GM23338 (cell line): Measurements from ENCODE around the gene SLX4IP. TPM values are rescaled to one million over a fixed set of nuclear protein-coding genes. Genes with fewer than 3 reads are reported as not detected.
A peak's percentile ranks its signal among the peaks of the same experiment; 100 is the strongest.

Experiments
- ATAC-seq: fragments of 200-7000 bp; cut with Tn5 transposase; 3 replicates; pipeline ENCODE4 v1.9.1; 2020
- DNase-seq: peaks from one replicate; pipeline ENCODE4 v3.0.0-alpha.2; 2015; ENCODE audit warnings: low spot score
- H2AFZ ChIP-seq: fragments of 200-600 bp; sonication (generic); 2 replicates; pipeline ENCODE4 v1.8.0; 2016; ENCODE audit warnings: antibody characterized with exemption, mild to moderate bottlenecking, moderate library complexity
- H3F3A ChIP-seq: fragments of 200-600 bp; sonication (generic); replicated peaks from 2 replicates; pipeline ENCODE4 v1.8.0; 2017; ENCODE audit warnings: antibody characterized with exemption, mixed run types, low read depth
- H3K27ac ChIP-seq: fragments of 200-600 bp; sonication (generic); 2 replicates; pipeline ENCODE4 v1.6.1; 2016; ENCODE audit warnings: low read depth
- H3K27me3 ChIP-seq: fragments of 200-600 bp; sonication (generic); 2 replicates; pipeline ENCODE4 v1.8.0; 2016; ENCODE audit warnings: mild to moderate bottlenecking, mixed run types, moderate library complexity; ENCODE audit not compliant: insufficient read depth
- H3K36me3 ChIP-seq: fragments of 200-600 bp; sonication (generic); 2 replicates; pipeline ENCODE4 v1.8.0; 2016; ENCODE audit warnings: mild to moderate bottlenecking; ENCODE audit not compliant: insufficient read depth
- H3K4me1 ChIP-seq: fragments of 200-600 bp; sonication (generic); 2 replicates; pipeline ENCODE4 v1.8.0; 2016; ENCODE audit warnings: mild to moderate bottlenecking, moderate library complexity; ENCODE audit not compliant: insufficient read depth
- H3K4me2 ChIP-seq: fragments of 200-600 bp; sonication (generic); 2 replicates; pipeline ENCODE4 v1.7.1; 2017; ENCODE audit warnings: mixed run types
- H3K4me3 ChIP-seq: fragments of 200-600 bp; sonication (generic); 2 replicates; pipeline ENCODE4 v1.6.1; 2016; ENCODE audit warnings: mixed run types
- H3K79me2 ChIP-seq: fragments of 200-600 bp; sonication (generic); replicated peaks from 2 replicates; pipeline ENCODE4 v1.8.0; 2017; ENCODE audit warnings: mild to moderate bottlenecking; ENCODE audit not compliant: insufficient read depth
- H3K9me2 ChIP-seq: fragments of 200-600 bp; sonication (generic); 2 replicates; pipeline ENCODE4 v1.8.0; 2017; ENCODE audit not compliant: insufficient read depth
- H4K20me1 ChIP-seq: fragments of 200-600 bp; sonication (generic); replicated peaks from 2 replicates; pipeline ENCODE4 v1.8.0; 2017; ENCODE audit warnings: mild to moderate bottlenecking; ENCODE audit not compliant: insufficient read depth
- H3K27ac Mint-ChIP-seq: 2 replicates; pipeline ENCODE4 v1.8.0; 2020; ENCODE audit warnings: inconsistent platforms, mild to moderate bottlenecking, moderate library complexity, mixed read lengths
- H3K27me3 Mint-ChIP-seq: 3 replicates; pipeline ENCODE4 v1.8.0; 2022; ENCODE audit warnings: low read depth, mild to moderate bottlenecking, moderate library complexity, mixed read lengths, inconsistent platforms; ENCODE audit not compliant: insufficient read depth, poor library complexity
- H3K36me3 Mint-ChIP-seq: 3 replicates; pipeline ENCODE4 v1.8.0; 2021; ENCODE audit warnings: low read depth, mild to moderate bottlenecking, inconsistent platforms, moderate library complexity, mixed read lengths
- H3K4me1 Mint-ChIP-seq: 3 replicates; pipeline ENCODE4 v1.8.0; 2020; ENCODE audit warnings: mild to moderate bottlenecking, inconsistent platforms, mixed read lengths
- H3K4me3 Mint-ChIP-seq: 3 replicates; pipeline ENCODE4 v1.8.0; 2021; ENCODE audit warnings: moderate library complexity, mild to moderate bottlenecking, inconsistent platforms, mixed read lengths
- H3K9me3 Mint-ChIP-seq: 3 replicates; pipeline ENCODE4 v1.8.0; 2020; ENCODE audit warnings: moderate library complexity, mild to moderate bottlenecking, inconsistent platforms, mixed read lengths
- CREB1 ChIP-seq: fragments of 250-450 bp; sonication (Bioruptor Pico); IDR thresholded peaks from 2 replicates; pipeline ENCODE4 v1.5.0; 2020; ENCODE audit warnings: low read depth, mild to moderate bottlenecking, moderate library complexity
- EZH2 ChIP-seq: fragments of 200-600 bp; sonication (generic); IDR thresholded peaks from one replicate; pipeline ENCODE4 v1.8.0; 2017; ENCODE audit warnings: antibody characterized with exemption, mild to moderate bottlenecking, low read depth; ENCODE audit not compliant: unreplicated experiment
- EZH2phosphoT487 ChIP-seq: fragments of 200-600 bp; sonication (generic); IDR thresholded peaks from one replicate; pipeline ENCODE4 v1.8.1; 2018; ENCODE audit warnings: antibody characterized with exemption; ENCODE audit not compliant: unreplicated experiment
- JUNB ChIP-seq: IDR thresholded peaks from one replicate; pipeline ENCODE4 v1.6.1; 2016; ENCODE audit warnings: antibody characterized with exemption; ENCODE audit not compliant: unreplicated experiment
- NANOG ChIP-seq: IDR thresholded peaks from 2 replicates; pipeline ENCODE4 v1.6.1; 2016; ENCODE audit warnings: antibody characterized with exemption, borderline replicate concordance
- POLR2AphosphoS5 ChIP-seq: IDR thresholded peaks from 2 replicates; pipeline ENCODE4 v1.6.1; 2016; ENCODE audit warnings: antibody characterized with exemption, low read depth
- STAT1 ChIP-seq: IDR thresholded peaks from one replicate; pipeline ENCODE4 v1.6.1; 2016; ENCODE audit warnings: antibody characterized with exemption; ENCODE audit not compliant: unreplicated experiment
- ZNF114 ChIP-seq: fragments of 250-450 bp; sonication (Bioruptor Pico); IDR thresholded peaks from 2 replicates; pipeline ENCODE4 v1.5.0; 2020; ENCODE audit warnings: mild to moderate bottlenecking, moderate library complexity
- ZNF331 ChIP-seq: fragments of 250-450 bp; sonication (Bioruptor Pico); IDR thresholded peaks from 2 replicates; pipeline ENCODE4 v1.5.0; 2020; ENCODE audit warnings: low read depth, mild to moderate bottlenecking, moderate library complexity
- polyA plus RNA-seq: library from polyadenylated mRNA; unstranded; fragments of >200 nt; fragmentation: Nextera tagmentation; extraction: Ambion mirVana; gene quantifications from 2 replicates; pipeline ENCODE4 v1.2.1, GENCODE V29; 2016
- total RNA-seq: library from RNA; depleted of rRNA; stranded (reverse); fragments of >200 nt; shearing (Covaris generic); gene quantifications from 2 replicates; pipeline ENCODE4 v1.2.3, GENCODE V29; 2014
- TF ChIP-seq, protein P1 (sequence below): IDR thresholded peaks from 2 replicates; pipeline ENCODE4 v1.6.1; 2016; ENCODE audit warnings: antibody characterized with exemption
- TF ChIP-seq, protein P2 (sequence below): IDR thresholded peaks from one replicate; pipeline ENCODE4 v1.6.1; 2018; ENCODE audit warnings: antibody characterized with exemption; ENCODE audit not compliant: unreplicated experiment
- TF ChIP-seq, protein P3 (sequence below): fragments of 250-450 bp; sonication (Bioruptor Pico); IDR thresholded peaks from 2 replicates; pipeline ENCODE4 v1.5.0; 2020; ENCODE audit warnings: mild to moderate bottlenecking, moderate library complexity
- TF ChIP-seq, protein P4 (sequence below), 2 experiments: fragments of 200-600 bp in 1 of 2; sonication (generic) in 1 of 2; conservative IDR thresholded peaks; 2 replicates each; pipeline versions ENCODE4 v1.5.1 to v1.6.1; 2016 to 2017; ENCODE audit warnings: antibody characterized with exemption in 2 of 2, low read depth in 2 of 2, mild to moderate bottlenecking in 2 of 2, moderate library complexity in 1 of 2

The SLX4IP gene
- total and polyA plus RNA-seq, 2 experiments from 2014 or later, result 9.1 to 9.8 TPM

GRCh38 chr20:10662661-10663458 lies 227.8 kb downstream of the SLX4IP start:
- no peak for ATAC-seq
- no peak overlapping the region for H3K4me3 ChIP-seq
- H3K27ac ChIP-seq, result 0 out of 2 replicates have a peak overlapping the region, but pooled peaks have one; percentile 2
- DNase-seq, result no peak
- Mint-ChIP-seq H3K36me3 (peaks cover 84% of the 10 kb centered on the region), H3K27ac (0 out of 2 replicates have a peak overlapping the region, but pooled peaks have one; percentile 97), H3K4me1 (peaks cover 87% of the 10 kb centered on the region), H3K9me3 (no peaks in the 10 kb centered on the region), H3K27me3 (peaks cover 9% of the 10 kb centered on the region), H3K4me3 (peak overlapping the region; percentile 24; the same call in 1 of the 3 replicates)
- no peaks in the 10 kb centered on the region for H3K9me2 ChIP-seq
- peak overlapping the region; percentile 56; the same call in 1 of the 2 replicates for H3K4me2 ChIP-seq
- peaks cover 85% of the 10 kb centered on the region for H3K79me2 ChIP-seq
- 0 out of 2 replicates have a peak, but pooled peaks cover 3% of the 10 kb centered on the region for H4K20me1 ChIP-seq
- no peaks in the 10 kb centered on the region for H3K27me3 ChIP-seq
- peaks cover 65% of the 10 kb centered on the region for H3K4me1 ChIP-seq
- TF ChIP-seq POLR2AphosphoS5, result no peak
- TF ChIP-seq JUNB, result no peak
- TF ChIP-seq ZNF114 (CRISPR knock-in tag), result no peak
- TF ChIP-seq ZNF331 (CRISPR knock-in tag), result no peak
- TF ChIP-seq, protein P1, sequence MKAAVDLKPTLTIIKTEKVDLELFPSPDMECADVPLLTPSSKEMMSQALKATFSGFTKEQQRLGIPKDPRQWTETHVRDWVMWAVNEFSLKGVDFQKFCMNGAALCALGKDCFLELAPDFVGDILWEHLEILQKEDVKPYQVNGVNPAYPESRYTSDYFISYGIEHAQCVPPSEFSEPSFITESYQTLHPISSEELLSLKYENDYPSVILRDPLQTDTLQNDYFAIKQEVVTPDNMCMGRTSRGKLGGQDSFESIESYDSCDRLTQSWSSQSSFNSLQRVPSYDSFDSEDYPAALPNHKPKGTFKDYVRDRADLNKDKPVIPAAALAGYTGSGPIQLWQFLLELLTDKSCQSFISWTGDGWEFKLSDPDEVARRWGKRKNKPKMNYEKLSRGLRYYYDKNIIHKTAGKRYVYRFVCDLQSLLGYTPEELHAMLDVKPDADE, result no peak
- TF ChIP-seq, protein P2, sequence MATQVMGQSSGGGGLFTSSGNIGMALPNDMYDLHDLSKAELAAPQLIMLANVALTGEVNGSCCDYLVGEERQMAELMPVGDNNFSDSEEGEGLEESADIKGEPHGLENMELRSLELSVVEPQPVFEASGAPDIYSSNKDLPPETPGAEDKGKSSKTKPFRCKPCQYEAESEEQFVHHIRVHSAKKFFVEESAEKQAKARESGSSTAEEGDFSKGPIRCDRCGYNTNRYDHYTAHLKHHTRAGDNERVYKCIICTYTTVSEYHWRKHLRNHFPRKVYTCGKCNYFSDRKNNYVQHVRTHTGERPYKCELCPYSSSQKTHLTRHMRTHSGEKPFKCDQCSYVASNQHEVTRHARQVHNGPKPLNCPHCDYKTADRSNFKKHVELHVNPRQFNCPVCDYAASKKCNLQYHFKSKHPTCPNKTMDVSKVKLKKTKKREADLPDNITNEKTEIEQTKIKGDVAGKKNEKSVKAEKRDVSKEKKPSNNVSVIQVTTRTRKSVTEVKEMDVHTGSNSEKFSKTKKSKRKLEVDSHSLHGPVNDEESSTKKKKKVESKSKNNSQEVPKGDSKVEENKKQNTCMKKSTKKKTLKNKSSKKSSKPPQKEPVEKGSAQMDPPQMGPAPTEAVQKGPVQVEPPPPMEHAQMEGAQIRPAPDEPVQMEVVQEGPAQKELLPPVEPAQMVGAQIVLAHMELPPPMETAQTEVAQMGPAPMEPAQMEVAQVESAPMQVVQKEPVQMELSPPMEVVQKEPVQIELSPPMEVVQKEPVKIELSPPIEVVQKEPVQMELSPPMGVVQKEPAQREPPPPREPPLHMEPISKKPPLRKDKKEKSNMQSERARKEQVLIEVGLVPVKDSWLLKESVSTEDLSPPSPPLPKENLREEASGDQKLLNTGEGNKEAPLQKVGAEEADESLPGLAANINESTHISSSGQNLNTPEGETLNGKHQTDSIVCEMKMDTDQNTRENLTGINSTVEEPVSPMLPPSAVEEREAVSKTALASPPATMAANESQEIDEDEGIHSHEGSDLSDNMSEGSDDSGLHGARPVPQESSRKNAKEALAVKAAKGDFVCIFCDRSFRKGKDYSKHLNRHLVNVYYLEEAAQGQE, result no peak
- TF ChIP-seq STAT1, result no peak
- TF ChIP-seq EZH2phosphoT487, result no peak
- TF ChIP-seq, protein P3, sequence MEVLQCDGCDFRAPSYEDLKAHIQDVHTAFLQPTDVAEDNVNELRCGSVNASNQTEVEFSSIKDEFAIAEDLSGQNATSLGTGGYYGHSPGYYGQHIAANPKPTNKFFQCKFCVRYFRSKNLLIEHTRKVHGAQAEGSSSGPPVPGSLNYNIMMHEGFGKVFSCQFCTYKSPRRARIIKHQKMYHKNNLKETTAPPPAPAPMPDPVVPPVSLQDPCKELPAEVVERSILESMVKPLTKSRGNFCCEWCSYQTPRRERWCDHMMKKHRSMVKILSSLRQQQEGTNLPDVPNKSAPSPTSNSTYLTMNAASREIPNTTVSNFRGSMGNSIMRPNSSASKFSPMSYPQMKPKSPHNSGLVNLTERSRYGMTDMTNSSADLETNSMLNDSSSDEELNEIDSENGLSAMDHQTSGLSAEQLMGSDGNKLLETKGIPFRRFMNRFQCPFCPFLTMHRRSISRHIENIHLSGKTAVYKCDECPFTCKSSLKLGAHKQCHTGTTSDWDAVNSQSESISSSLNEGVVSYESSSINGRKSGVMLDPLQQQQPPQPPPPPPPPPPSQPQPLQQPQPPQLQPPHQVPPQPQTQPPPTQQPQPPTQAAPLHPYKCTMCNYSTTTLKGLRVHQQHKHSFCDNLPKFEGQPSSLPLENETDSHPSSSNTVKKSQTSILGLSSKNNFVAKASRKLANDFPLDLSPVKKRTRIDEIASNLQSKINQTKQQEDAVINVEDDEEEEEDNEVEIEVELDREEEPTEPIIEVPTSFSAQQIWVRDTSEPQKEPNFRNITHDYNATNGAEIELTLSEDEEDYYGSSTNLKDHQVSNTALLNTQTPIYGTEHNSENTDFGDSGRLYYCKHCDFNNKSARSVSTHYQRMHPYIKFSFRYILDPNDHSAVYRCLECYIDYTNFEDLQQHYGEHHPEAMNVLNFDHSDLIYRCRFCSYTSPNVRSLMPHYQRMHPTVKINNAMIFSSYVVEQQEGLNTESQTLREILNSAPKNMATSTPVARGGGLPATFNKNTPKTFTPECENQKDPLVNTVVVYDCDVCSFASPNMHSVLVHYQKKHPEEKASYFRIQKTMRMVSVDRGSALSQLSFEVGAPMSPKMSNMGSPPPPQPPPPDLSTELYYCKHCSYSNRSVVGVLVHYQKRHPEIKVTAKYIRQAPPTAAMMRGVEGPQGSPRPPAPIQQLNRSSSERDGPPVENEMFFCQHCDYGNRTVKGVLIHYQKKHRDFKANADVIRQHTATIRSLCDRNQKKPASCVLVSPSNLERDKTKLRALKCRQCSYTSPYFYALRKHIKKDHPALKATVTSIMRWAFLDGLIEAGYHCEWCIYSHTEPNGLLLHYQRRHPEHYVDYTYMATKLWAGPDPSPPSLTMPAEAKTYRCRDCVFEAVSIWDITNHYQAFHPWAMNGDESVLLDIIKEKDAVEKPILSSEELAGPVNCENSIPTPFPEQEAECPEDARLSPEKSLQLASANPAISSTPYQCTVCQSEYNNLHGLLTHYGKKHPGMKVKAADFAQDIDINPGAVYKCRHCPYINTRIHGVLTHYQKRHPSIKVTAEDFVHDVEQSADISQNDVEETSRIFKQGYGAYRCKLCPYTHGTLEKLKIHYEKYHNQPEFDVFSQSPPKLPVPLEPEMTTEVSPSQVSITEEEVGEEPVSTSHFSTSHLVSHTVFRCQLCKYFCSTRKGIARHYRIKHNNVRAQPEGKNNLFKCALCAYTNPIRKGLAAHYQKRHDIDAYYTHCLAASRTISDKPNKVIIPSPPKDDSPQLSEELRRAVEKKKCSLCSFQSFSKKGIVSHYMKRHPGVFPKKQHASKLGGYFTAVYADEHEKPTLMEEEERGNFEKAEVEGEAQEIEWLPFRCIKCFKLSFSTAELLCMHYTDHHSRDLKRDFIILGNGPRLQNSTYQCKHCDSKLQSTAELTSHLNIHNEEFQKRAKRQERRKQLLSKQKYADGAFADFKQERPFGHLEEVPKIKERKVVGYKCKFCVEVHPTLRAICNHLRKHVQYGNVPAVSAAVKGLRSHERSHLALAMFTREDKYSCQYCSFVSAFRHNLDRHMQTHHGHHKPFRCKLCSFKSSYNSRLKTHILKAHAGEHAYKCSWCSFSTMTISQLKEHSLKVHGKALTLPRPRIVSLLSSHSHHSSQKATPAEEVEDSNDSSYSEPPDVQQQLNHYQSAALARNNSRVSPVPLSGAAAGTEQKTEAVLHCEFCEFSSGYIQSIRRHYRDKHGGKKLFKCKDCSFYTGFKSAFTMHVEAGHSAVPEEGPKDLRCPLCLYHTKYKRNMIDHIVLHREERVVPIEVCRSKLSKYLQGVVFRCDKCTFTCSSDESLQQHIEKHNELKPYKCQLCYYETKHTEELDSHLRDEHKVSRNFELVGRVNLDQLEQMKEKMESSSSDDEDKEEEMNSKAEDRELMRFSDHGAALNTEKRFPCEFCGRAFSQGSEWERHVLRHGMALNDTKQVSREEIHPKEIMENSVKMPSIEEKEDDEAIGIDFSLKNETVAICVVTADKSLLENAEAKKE, result no peak
- TF ChIP-seq CREB1 (CRISPR knock-in tag), result no peak
- TF ChIP-seq NANOG, result no peak
- TF ChIP-seq, protein P4, sequence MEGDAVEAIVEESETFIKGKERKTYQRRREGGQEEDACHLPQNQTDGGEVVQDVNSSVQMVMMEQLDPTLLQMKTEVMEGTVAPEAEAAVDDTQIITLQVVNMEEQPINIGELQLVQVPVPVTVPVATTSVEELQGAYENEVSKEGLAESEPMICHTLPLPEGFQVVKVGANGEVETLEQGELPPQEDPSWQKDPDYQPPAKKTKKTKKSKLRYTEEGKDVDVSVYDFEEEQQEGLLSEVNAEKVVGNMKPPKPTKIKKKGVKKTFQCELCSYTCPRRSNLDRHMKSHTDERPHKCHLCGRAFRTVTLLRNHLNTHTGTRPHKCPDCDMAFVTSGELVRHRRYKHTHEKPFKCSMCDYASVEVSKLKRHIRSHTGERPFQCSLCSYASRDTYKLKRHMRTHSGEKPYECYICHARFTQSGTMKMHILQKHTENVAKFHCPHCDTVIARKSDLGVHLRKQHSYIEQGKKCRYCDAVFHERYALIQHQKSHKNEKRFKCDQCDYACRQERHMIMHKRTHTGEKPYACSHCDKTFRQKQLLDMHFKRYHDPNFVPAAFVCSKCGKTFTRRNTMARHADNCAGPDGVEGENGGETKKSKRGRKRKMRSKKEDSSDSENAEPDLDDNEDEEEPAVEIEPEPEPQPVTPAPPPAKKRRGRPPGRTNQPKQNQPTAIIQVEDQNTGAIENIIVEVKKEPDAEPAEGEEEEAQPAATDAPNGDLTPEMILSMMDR (conservative IDR thresholded peaks at IDR 0.05; ENCODE audit: low read depth in 2 of 2), result no peak
- TF ChIP-seq EZH2, result no peak
- H3F3A ChIP-seq, result no peaks in the 10 kb centered on the region
- no peak overlapping the region for H2AFZ ChIP-seq
- peaks cover 4% of the 10 kb centered on the region; the same call in 1 of the 2 replicates for H3K36me3 ChIP-seq
